K562 (cell line): ENCODE measurements around the gene MBP. TPM values are rescaled to one million over a fixed set of nuclear protein-coding genes. Genes with fewer than 3 reads are reported as not detected.

ENCODE experiments used
- ATAC-seq: fragments of 200-7000 bp; cut with Tn5 transposase; 3 replicates; pipeline ENCODE4 v1.9.1; 2020; ENCODE audit warnings: moderate library complexity
- BruUV-seq: library from RNA; stranded (reverse); fragments of 400-500 nt; replicated peaks from 2 replicates; lab custom pipeline; 2021; lab: Mats Ljungman, UMichigan
- CTCF ChIA-PET: fragments of 300-600 bp; formaldehyde crosslinking; extraction: SDS; loops from one replicate; lab custom pipeline; 2021; ENCODE audit warnings: low intra/inter-chr PET ratio; lab: Yijun Ruan, JAX
- POLR2A ChIA-PET: fragments of 300-600, 350-650 bp; sonication (Branson Sonifier 250); formaldehyde crosslinking; extraction: SDS; loops from one replicate; lab custom pipeline; 2021; ENCODE audit warnings: antibody characterized with exemption, inconsistent platforms; lab: Yijun Ruan, JAX
- DNase-seq, 4 experiments: peaks; one replicate each; pipeline versions ENCODE4 v3.0.0 to v3.0.0-alpha.2; 2011 to 2018; ENCODE audit warnings: low spot score in 3 of 4, mixed read lengths in 3 of 4; ENCODE audit errors: extremely low read depth in 1 of 4
- FAIRE-seq: peaks from 2 replicates; lab custom pipeline; 2011; peaks lifted over from hg19 to GRCh38; lab: Jason Lieb, UNC
- H2AFZ ChIP-seq: 2 replicates; pipeline ENCODE4 v1.6.0; 2011; ENCODE audit warnings: low read depth, low read length, control low read depth, inconsistent platforms
- H3K27ac ChIP-seq: fragments of 200-600 bp; 3 replicates; pipeline ENCODE4 v1.8.0; 2011; ENCODE audit warnings: low read depth, mild to moderate bottlenecking, control low read depth, inconsistent platforms, low read length, moderate library complexity, mixed read lengths; ENCODE audit errors: extremely low read depth
- H3K27me3 ChIP-seq, 2 experiments: fragments of 300-600 bp in 1 of 2; 2 replicates in 1 of 2; 3 replicates in 1 of 2; pipeline versions ENCODE4 v1.6.0 to v1.8.0; 2011; ENCODE audit warnings: inconsistent platforms in 2 of 2, low read length in 2 of 2, mild to moderate bottlenecking in 1 of 2, mixed read lengths in 1 of 2, moderate library complexity in 1 of 2; ENCODE audit not compliant: control insufficient read depth in 2 of 2, insufficient read depth in 2 of 2
- H3K36me3 ChIP-seq: fragments of 300-600 bp; 3 replicates; pipeline ENCODE4 v1.8.0; 2011; ENCODE audit warnings: mild to moderate bottlenecking, low read length, inconsistent platforms; ENCODE audit not compliant: control insufficient read depth, insufficient read depth
- H3K4me1 ChIP-seq, 2 experiments: fragments of 200-600 bp in 1 of 2; replicated peaks in 1 of 2; 2 replicates in 1 of 2; 3 replicates in 1 of 2; pipeline versions ENCODE4 v1.5.1 to v1.8.0; 2011; ENCODE audit warnings: inconsistent platforms in 2 of 2, low read length in 2 of 2, mild to moderate bottlenecking in 1 of 2, mixed read lengths in 1 of 2, moderate library complexity in 1 of 2; ENCODE audit not compliant: control insufficient read depth in 2 of 2, insufficient read depth in 2 of 2
- H3K4me2 ChIP-seq: 2 replicates; pipeline ENCODE4 v1.6.1; 2011; ENCODE audit warnings: low read length, control low read depth, inconsistent platforms, mixed read lengths; ENCODE audit not compliant: insufficient read depth
- H3K4me3 ChIP-seq: fragments of 200-600 bp; sonication (generic), shearing (Covaris generic); 2 replicates; pipeline ENCODE4 v1.5.1; 2016; ENCODE audit warnings: control low read depth, inconsistent platforms
- H3K79me2 ChIP-seq: fragments of 200-600 bp; 3 replicates; pipeline ENCODE4 v1.8.0; 2011; ENCODE audit warnings: low read length, inconsistent platforms; ENCODE audit not compliant: control insufficient read depth, insufficient read depth
- H3K9ac ChIP-seq, 2 experiments: 2 replicates each; pipeline versions ENCODE4 v1.6.0 to v1.6.1; 2011; ENCODE audit warnings: low read depth in 2 of 2, low read length in 2 of 2, control low read depth in 1 of 2, inconsistent platforms in 1 of 2, mild to moderate bottlenecking in 1 of 2, mixed read lengths in 1 of 2; ENCODE audit not compliant: insufficient read depth in 1 of 2
- H3K9me1 ChIP-seq: one replicate; pipeline ENCODE4 v1.6.0; 2011; ENCODE audit warnings: inconsistent platforms, mild to moderate bottlenecking, low read length, moderate library complexity; ENCODE audit not compliant: control insufficient read depth, insufficient read depth
- H3K9me3 ChIP-seq: replicated peaks from 2 replicates; pipeline ENCODE4 v1.5.1; 2011; ENCODE audit warnings: low read depth, low read length, inconsistent platforms; ENCODE audit not compliant: control insufficient read depth, insufficient read depth
- H4K20me1 ChIP-seq: replicated peaks from 2 replicates; pipeline ENCODE4 v1.6.1; 2011; ENCODE audit warnings: low read length, inconsistent platforms, mixed read lengths; ENCODE audit not compliant: control insufficient read depth, insufficient read depth
- BRD4 ChIP-seq: fragments of 200-600 bp; sonication (generic); IDR thresholded peaks from 2 replicates; pipeline ENCODE4 v1.6.1; 2017; ENCODE audit warnings: inconsistent platforms
- CREB5 ChIP-seq: fragments of 250-450 bp; sonication (Bioruptor Pico); IDR thresholded peaks from 2 replicates; pipeline ENCODE4 v1.5.0; 2020; ENCODE audit warnings: mild to moderate bottlenecking
- RBM14 ChIP-seq: fragments of 200-400 bp; formaldehyde crosslinking; IDR thresholded peaks from 2 replicates; pipeline ENCODE4 v1.6.1; 2018; ENCODE audit warnings: low read depth, mild to moderate bottlenecking, low read length, moderate library complexity, borderline replicate concordance; ENCODE audit not compliant: insufficient read depth
- RBM25 ChIP-seq: fragments of 200-400 bp; formaldehyde crosslinking; IDR thresholded peaks from 2 replicates; pipeline ENCODE4 v1.6.1; 2018; ENCODE audit warnings: low read length, low read depth, moderate library complexity; ENCODE audit not compliant: severe bottlenecking
- SRSF1 ChIP-seq: fragments of 200-400 bp; formaldehyde crosslinking; IDR thresholded peaks from 2 replicates; pipeline ENCODE4 v1.6.1; 2017; ENCODE audit warnings: mild to moderate bottlenecking, low read depth, low read length, moderate library complexity
- TAL1 ChIP-seq: fragments of 450-650 bp; IDR thresholded peaks from 2 replicates; pipeline ENCODE4 v1.6.1; 2016; ENCODE audit warnings: mild to moderate bottlenecking
- U2AF1 ChIP-seq: fragments of 200-400 bp; formaldehyde crosslinking; optimal IDR thresholded peaks from 2 replicates; pipeline ENCODE3; 2017; ENCODE audit warnings: mild to moderate bottlenecking, low read depth, low read length, moderate library complexity
- XRCC5 ChIP-seq: fragments of 200-400 bp; formaldehyde crosslinking; IDR thresholded peaks from 2 replicates; pipeline ENCODE4 v1.6.1; 2017; ENCODE audit warnings: low read depth, mild to moderate bottlenecking, low read length
- ZNF263 ChIP-seq: sonication (generic); formaldehyde crosslinking; IDR thresholded peaks from 2 replicates; pipeline ENCODE4 v1.8.0; 2022; ENCODE audit warnings: mild to moderate bottlenecking, missing genetic modification reagents, borderline replicate concordance
- ZNF277 ChIP-seq: fragments of 250-450 bp; sonication (Bioruptor Pico); IDR thresholded peaks from 2 replicates; pipeline ENCODE4 v1.8.0; 2022; ENCODE audit warnings: inconsistent platforms, mild to moderate bottlenecking, moderate library complexity, borderline replicate concordance
- ZNF668 ChIP-seq: fragments of 250-450 bp; sonication (Bioruptor Pico); IDR thresholded peaks from 2 replicates; pipeline ENCODE4 v1.8.0; 2022; ENCODE audit warnings: mild to moderate bottlenecking, inconsistent platforms
- WGBS: fragments of 100-300 bp; shearing (Covaris generic); methylation state at CpG from one replicate; pipeline ENCODE4 v1.1.6; 2016; ENCODE audit warnings: low coverage, mixed read lengths; ENCODE audit not compliant: insufficient coverage; ENCODE audit errors: missing lambda C conversion rate; 5-methylcytosine and 5-hydroxymethylcytosine counted together
- in situ Hi-C: fragments of 300-500 bp; cut with MboI; formaldehyde crosslinking; loops from 4 replicates; pipeline ENCODE4 v1.15.0; 2018; ENCODE audit warnings: inconsistent platforms, mixed read lengths
- intact Hi-C: fragments of 100-400 bp; cut with micrococcal nuclease; formaldehyde crosslinking; loops from 2 replicates; pipeline ENCODE4 v1.14.2; 2022
- polyA plus RNA-seq, 8 experiments: library from polyadenylated mRNA; depleted of rRNA in 4 of 8; stranded (reverse) in 5 of 8; unstranded in 3 of 8; fragments of >200 nt; fragmentation: Nextera tagmentation in 2 of 8; fragmentation: Illumina TruSeq in 1 of 8; extraction: Ambion mirVana in 2 of 8; extraction: Trizol in 1 of 8; gene quantifications; 2 replicates each; pipeline versions ENCODE4 v1.2.1 to v1.2.3, GENCODE V29; 2011 to 2014; ENCODE audit warnings: inconsistent platforms in 1 of 8, missing spikeins in 1 of 8
- total RNA-seq, 7 experiments: library from RNA; depleted of rRNA in 6 of 7; stranded (reverse); fragments of >200 nt in 6 of 7; fragmentation: Illumina TruSeq in 2 of 7; extraction: Trizol in 2 of 7; gene quantifications; 2 replicates each; pipeline versions ENCODE4 v1.2.1 to v1.2.3, GENCODE V29; 2011 to 2021; ENCODE audit warnings: low replicate concordance in 1 of 7
- TF ChIP-seq, protein P1 (sequence below): sonication (generic); formaldehyde crosslinking; IDR thresholded peaks from 2 replicates; pipeline ENCODE4 v1.8.1; 2022; ENCODE audit warnings: missing genetic modification reagents

Gene MBP
- total and polyA plus RNA-seq, 9 of the 15 experiments (the other 6 are each of a cell fraction or from before 2014, with no cell fraction given): 0.09 TPM; not detected in 8

GRCh38 chr18:77079088-77079487, 53.5 kb downstream of the MBP start:
- no peaks in the 10 kb centered on the region for H3K9me3 ChIP-seq
- no peaks in the 10 kb centered on the region; a peak in 2 of 5 replicates for H3K4me1 ChIP-seq
- FAIRE-seq (no peak), DNase-seq (no peak), ATAC-seq (no peak)
- H2AFZ ChIP-seq: no peak overlapping the region
- peaks cover 0 to 22% of the 10 kb centered on the region in 2 experiments; a peak in 2 of 5 replicates for H3K27me3 ChIP-seq
- H3K9me1 ChIP-seq: no peaks in the 10 kb centered on the region
- H3K79me2 ChIP-seq: no peaks in the 10 kb centered on the region
- H3K36me3 ChIP-seq: no peaks in the 10 kb centered on the region
- 0% methylated on average over 5 of the region's 6 CpGs for WGBS
- H3K4me2 ChIP-seq: no peak overlapping the region
- no TSS peak for BruUV-seq
- no peaks in the 10 kb centered on the region for H4K20me1 ChIP-seq
- no peak overlapping the region for H3K4me3 ChIP-seq
- CTCF ChIA-PET: no interaction called here
- no peak for TF ChIP-seq TAL1
- no peak for TF ChIP-seq U2AF1
- TF ChIP-seq RBM14: no peak
- no peak for TF ChIP-seq RBM25
- TF ChIP-seq SRSF1: no peak
- no peak overlapping the region for H3K27ac ChIP-seq
- POLR2A ChIA-PET: no interaction called here
- intact Hi-C loops: no loop called here
- no peak overlapping the region for H3K9ac ChIP-seq
- in situ Hi-C loops: no loop called here

DNA sequence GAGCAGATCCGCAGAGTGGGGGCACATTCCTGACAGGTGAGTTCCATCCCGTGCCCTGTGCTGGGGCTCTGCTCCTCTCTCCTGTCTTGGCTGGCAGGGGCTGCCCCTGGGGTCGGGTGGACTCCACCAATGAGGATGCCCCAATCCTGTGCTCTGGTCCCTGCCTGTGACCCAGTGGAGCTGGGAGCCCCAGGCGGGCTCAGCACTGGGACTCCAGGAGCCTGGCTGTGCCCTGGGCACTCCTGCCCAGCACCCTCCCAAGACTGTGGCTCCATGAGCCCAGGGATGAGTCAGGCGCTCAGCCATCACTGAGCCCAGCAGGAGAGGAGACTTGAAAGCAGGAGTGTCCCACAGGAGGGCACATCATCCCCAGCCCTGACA, 53.9 kb downstream of the MBP start:
- H3K9me3 ChIP-seq: no peaks in the 10 kb centered on the region
- peaks cover 0 to 23% of the 10 kb centered on the region in 2 experiments; a peak in 2 of 5 replicates for H3K27me3 ChIP-seq
- no TSS peak for BruUV-seq
- no peak overlapping the region for H3K4me3 ChIP-seq
- no peak overlapping the region for H2AFZ ChIP-seq
- H3K9ac ChIP-seq: no peak overlapping the region
- no peaks in the 10 kb centered on the region for H3K9me1 ChIP-seq
- no peak overlapping the region for H3K4me2 ChIP-seq
- no peaks in the 10 kb centered on the region for H3K79me2 ChIP-seq
- ChIA-PET CTCF (no interaction called here), POLR2A (no interaction called here)
- no peak overlapping the region for H3K27ac ChIP-seq
- intact Hi-C loops (no loop called here), in situ Hi-C loops (no loop called here)
- DNase-seq: no peak
- H3K36me3 ChIP-seq: no peaks in the 10 kb centered on the region
- H3K4me1 ChIP-seq: no peaks in the 10 kb centered on the region; a peak in 2 of 5 replicates
- ATAC-seq: no peak
- FAIRE-seq: no peak
- no peaks in the 10 kb centered on the region for H4K20me1 ChIP-seq
- WGBS: 0% methylated on average over 4 of the region's 5 CpGs
- no peak for TF ChIP-seq BRD4
- TF ChIP-seq XRCC5: no peak
- no peak for TF ChIP-seq ZNF263 (CRISPR knock-in tag)
- TF ChIP-seq CREB5 (CRISPR knock-in tag): no peak
- no peak for TF ChIP-seq ZNF668
- TF ChIP-seq, protein P1, sequence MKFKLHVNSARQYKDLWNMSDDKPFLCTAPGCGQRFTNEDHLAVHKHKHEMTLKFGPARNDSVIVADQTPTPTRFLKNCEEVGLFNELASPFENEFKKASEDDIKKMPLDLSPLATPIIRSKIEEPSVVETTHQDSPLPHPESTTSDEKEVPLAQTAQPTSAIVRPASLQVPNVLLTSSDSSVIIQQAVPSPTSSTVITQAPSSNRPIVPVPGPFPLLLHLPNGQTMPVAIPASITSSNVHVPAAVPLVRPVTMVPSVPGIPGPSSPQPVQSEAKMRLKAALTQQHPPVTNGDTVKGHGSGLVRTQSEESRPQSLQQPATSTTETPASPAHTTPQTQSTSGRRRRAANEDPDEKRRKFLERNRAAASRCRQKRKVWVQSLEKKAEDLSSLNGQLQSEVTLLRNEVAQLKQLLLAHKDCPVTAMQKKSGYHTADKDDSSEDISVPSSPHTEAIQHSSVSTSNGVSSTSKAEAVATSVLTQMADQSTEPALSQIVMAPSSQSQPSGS (CRISPR knock-in tag): no peak
- no peak for TF ChIP-seq ZNF277 (CRISPR knock-in tag)
